K562 (cell line): ENCODE data around the gene TNFSF11.
"Not testable (repeated sequence)": the region's sequence is repeated elsewhere in the genome, so short reads cannot be mapped to it uniquely, and the experiment has no call there.

ENCODE experiments used
- CBFA2T2 ChIP-seq: fragments of 450-650 bp; conservative IDR thresholded peaks from 2 replicates; pipeline ENCODE4 v1.6.1; 2017; ENCODE audit warnings: mild to moderate bottlenecking
- EP300 ChIP-seq: IDR thresholded peaks from 2 replicates; pipeline ENCODE4 v1.6.1; 2012; ENCODE audit warnings: low read length, improper control_type of control experiment
- EZH2 ChIP-seq: IDR thresholded peaks from 2 replicates; pipeline ENCODE4 v1.6.1; 2012; ENCODE audit warnings: low read depth, mild to moderate bottlenecking, inconsistent platforms, low read length, borderline replicate concordance
- FIP1L1 ChIP-seq: fragments of 200-400 bp; formaldehyde crosslinking; IDR thresholded peaks from 2 replicates; pipeline ENCODE4 v1.6.1; 2018; ENCODE audit warnings: mild to moderate bottlenecking, low read depth, low read length; ENCODE audit not compliant: poor library complexity, severe bottlenecking
- GATAD2B ChIP-seq: fragments of 450-650 bp; IDR thresholded peaks from 2 replicates; pipeline ENCODE4 v1.6.1; 2017; ENCODE audit warnings: mild to moderate bottlenecking, borderline replicate concordance
- MED1 ChIP-seq: sonication (generic); formaldehyde crosslinking; IDR thresholded peaks from 2 replicates; pipeline ENCODE4 v1.8.1; 2023; ENCODE audit warnings: missing genetic modification reagents, borderline replicate concordance
- SMAD3 ChIP-seq: fragments of 450-650 bp; formaldehyde crosslinking; conservative IDR thresholded peaks from 2 replicates; pipeline ENCODE4 v1.4.0; 2020; ENCODE audit warnings: mild to moderate bottlenecking
- TCF3 ChIP-seq: sonication (generic); formaldehyde crosslinking; IDR thresholded peaks from 2 replicates; pipeline ENCODE4 v1.4.0; 2020; ENCODE audit warnings: mild to moderate bottlenecking, missing genetic modification reagents
- XRCC3 ChIP-seq: fragments of 450-650 bp; IDR thresholded peaks from 2 replicates; pipeline ENCODE4 v1.6.1; 2017; ENCODE audit warnings: mild to moderate bottlenecking, moderate library complexity
- ZNF175 ChIP-seq: fragments of 200-800 bp; sonication (Bioruptor generic); IDR thresholded peaks from 2 replicates; pipeline ENCODE4 v1.6.1; 2016; ENCODE audit warnings: low read depth, mild to moderate bottlenecking, missing genetic modification characterization, missing compliant biosample characterization
- TF ChIP-seq, protein P1 (sequence below): sonication (generic); formaldehyde crosslinking; IDR thresholded peaks from 2 replicates; pipeline ENCODE4 v1.8.0; 2022; ENCODE audit warnings: mild to moderate bottlenecking, missing genetic modification reagents
- TF ChIP-seq, protein P2 (sequence below), 3 experiments: IDR thresholded peaks in 2 of 3; conservative IDR thresholded peaks in 1 of 3; 2 replicates each; pipeline ENCODE4 v1.5.1; 2011 to 2012; ENCODE audit warnings: low read length in 3 of 3, mild to moderate bottlenecking in 3 of 3, control low read depth in 2 of 3, improper control_type of control experiment in 1 of 3, inconsistent platforms in 1 of 3, low read depth in 1 of 3, mixed read lengths in 1 of 3, moderate library complexity in 1 of 3; ENCODE audit not compliant: insufficient read depth in 2 of 3

DNA sequence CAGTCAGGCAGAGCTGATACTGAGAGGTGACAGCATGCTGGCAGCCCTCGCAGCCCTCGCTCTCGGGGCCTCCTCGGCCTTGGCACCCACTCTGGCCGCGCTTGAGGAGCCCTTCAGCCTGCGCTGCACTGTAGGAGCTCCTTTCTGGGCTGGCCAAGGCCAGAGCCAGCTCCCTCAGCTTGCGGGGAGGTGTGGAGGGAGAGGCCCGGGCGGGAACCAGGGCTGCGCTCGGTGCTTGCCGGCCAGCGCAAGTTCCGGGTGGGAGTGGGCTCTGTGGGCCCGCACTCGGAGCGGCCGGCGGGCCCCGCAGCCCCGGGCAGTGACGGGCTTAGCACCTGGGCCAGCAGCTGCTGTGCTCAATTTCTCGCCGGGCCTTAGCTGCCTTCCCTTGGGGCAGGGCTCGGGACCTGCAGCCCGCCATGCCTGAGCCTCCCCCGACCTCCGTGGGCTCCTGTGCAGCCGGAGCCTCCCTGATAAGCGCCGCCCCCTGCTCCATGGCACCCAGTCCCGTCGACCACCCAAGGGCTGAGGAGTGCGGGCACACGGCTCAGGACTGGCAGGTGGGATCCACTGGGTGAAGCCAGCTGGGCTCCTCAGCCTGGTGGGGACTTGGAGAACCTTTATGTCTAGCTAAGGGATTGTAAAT, 14.3 kb upstream of the TNFSF11 start:
- not testable (repeated sequence) for TF ChIP-seq CBFA2T2; XRCC3; TCF3 (CRISPR knock-in tag); EP300; GATAD2B; MED1; FIP1L1; SMAD3 (CRISPR knock-in tag); EZH2; ZNF175 (CRISPR knock-in tag)
- TF ChIP-seq, protein P1, sequence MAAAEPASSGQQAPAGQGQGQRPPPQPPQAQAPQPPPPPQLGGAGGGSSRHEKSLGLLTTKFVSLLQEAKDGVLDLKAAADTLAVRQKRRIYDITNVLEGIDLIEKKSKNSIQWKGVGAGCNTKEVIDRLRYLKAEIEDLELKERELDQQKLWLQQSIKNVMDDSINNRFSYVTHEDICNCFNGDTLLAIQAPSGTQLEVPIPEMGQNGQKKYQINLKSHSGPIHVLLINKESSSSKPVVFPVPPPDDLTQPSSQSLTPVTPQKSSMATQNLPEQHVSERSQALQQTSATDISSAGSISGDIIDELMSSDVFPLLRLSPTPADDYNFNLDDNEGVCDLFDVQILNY, result not testable (repeated sequence)
- TF ChIP-seq, protein P2, sequence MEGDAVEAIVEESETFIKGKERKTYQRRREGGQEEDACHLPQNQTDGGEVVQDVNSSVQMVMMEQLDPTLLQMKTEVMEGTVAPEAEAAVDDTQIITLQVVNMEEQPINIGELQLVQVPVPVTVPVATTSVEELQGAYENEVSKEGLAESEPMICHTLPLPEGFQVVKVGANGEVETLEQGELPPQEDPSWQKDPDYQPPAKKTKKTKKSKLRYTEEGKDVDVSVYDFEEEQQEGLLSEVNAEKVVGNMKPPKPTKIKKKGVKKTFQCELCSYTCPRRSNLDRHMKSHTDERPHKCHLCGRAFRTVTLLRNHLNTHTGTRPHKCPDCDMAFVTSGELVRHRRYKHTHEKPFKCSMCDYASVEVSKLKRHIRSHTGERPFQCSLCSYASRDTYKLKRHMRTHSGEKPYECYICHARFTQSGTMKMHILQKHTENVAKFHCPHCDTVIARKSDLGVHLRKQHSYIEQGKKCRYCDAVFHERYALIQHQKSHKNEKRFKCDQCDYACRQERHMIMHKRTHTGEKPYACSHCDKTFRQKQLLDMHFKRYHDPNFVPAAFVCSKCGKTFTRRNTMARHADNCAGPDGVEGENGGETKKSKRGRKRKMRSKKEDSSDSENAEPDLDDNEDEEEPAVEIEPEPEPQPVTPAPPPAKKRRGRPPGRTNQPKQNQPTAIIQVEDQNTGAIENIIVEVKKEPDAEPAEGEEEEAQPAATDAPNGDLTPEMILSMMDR (IDR thresholded peaks at IDR 0.05 in 2 of 3, conservative IDR thresholded peaks at IDR 0.05 in 1 of 3; ENCODE audit: insufficient read depth in 2 of 3, low read depth in 1 of 3, low read length in 3 of 3), result not testable (repeated sequence)
